ENCODE data around the gene SYK. TPM values are rescaled to one million over a fixed set of nuclear protein-coding genes. Genes with fewer than 3 reads are reported as not detected.
"Not testable (repeated sequence)": the region's sequence is repeated elsewhere in the genome, so short reads cannot be mapped to it uniquely, and the experiment has no call there.

The SYK gene
- total RNA-seq, 4 donors from 2014 or later: 7.0 to 16.6 (median 8.7) TPM

- intact Hi-C loops (cut with DNase I): no loop called here
- Histone ChIP-seq H3K27me3 (no peaks in the 10 kb centered on the region), H3K27ac (replicated peaks in 1 of 4) (no peak overlapping the region), H3K36me3 (no peaks in the 10 kb centered on the region), H3K4me1 (peaks cover 0 to 7% (median 2%) of the 10 kb centered on the region in 4 donors), H3K4me3 (no peak overlapping the region), H3K9me3 (no peaks in the 10 kb centered on the region)
- no peak for DNase-seq (ENCODE audit: extremely low spot score)
- 96% methylated on average over 2 of the region's 2 CpGs for WGBS
- no peak for TF ChIP-seq POLR2AphosphoS5 (IDR thresholded peaks at IDR 0.05)
- TF ChIP-seq CTCF (IDR thresholded peaks at IDR 0.05): no peak
These were observed 15.1 kb downstream of the SYK start for GRCh38 chr9:90816690-90817089.

- 73% methylated on average over 6 of the region's 6 CpGs for WGBS
- H3K9me3 ChIP-seq: peaks cover 0 to 3% (median 0%) of the 10 kb centered on the region in 4 donors
- peaks cover 0 to 7% (median 2%) of the 10 kb centered on the region in 4 donors for H3K4me1 ChIP-seq
- no peaks in the 10 kb centered on the region for H3K27me3 ChIP-seq
- no peaks in the 10 kb centered on the region for H3K36me3 ChIP-seq
- no peak for TF ChIP-seq POLR2A (IDR thresholded peaks at IDR 0.05; ENCODE audit: low read depth)
- no peak for TF ChIP-seq CTCF (IDR thresholded peaks at IDR 0.05)
- no peak for TF ChIP-seq POLR2AphosphoS5 (IDR thresholded peaks at IDR 0.05)
- TF ChIP-seq EP300 (IDR thresholded peaks at IDR 0.05): no peak
- intact Hi-C loops (cut with DNase I): no loop called here
- H3K4me3 ChIP-seq: no peak overlapping the region
- peak; percentile 31 for DNase-seq (ENCODE audit: extremely low spot score)
- no peak overlapping the region for H3K27ac ChIP-seq (replicated peaks in 1 of 4)
These were observed 16.7 kb downstream of the SYK start for GRCh38 chr9:90818279-90818678.

- H3K27me3 ChIP-seq; H3K9me3 ChIP-seq; H3K27ac ChIP-seq (replicated peaks in 1 of 4); H3K36me3 ChIP-seq; intact Hi-C loops (cut with DNase I); H3K4me3 ChIP-seq; H3K4me1 ChIP-seq: not testable (repeated sequence)
- DNase-seq (ENCODE audit: extremely low spot score): peak; percentile 37
- 65% methylated on average over 4 of the region's 4 CpGs for WGBS
These were observed 18.8 kb downstream of the SYK start for GRCh38 chr9:90820406-90820805.

GRCh38 chr9:90821236-90821635, 19.6 kb downstream of the SYK start:
- DNase-seq (ENCODE audit: extremely low spot score); H3K36me3 ChIP-seq; H3K4me1 ChIP-seq; H3K27ac ChIP-seq (replicated peaks in 1 of 4); intact Hi-C loops (cut with DNase I); H3K27me3 ChIP-seq; H3K4me3 ChIP-seq; H3K9me3 ChIP-seq: not testable (repeated sequence)
- 69% methylated on average over 1 of the region's 1 CpG for WGBS

GRCh38 chr9:90821697-90822096, 20.1 kb downstream of the SYK start:
- intact Hi-C loops (cut with DNase I): no loop called here
- no peaks in the 10 kb centered on the region for H3K27me3 ChIP-seq
- H3K4me1 ChIP-seq: no peaks in the 10 kb centered on the region
- no peak overlapping the region for H3K27ac ChIP-seq (replicated peaks in 1 of 4)
- 84% methylated on average over 5 of the region's 5 CpGs for WGBS
- TF ChIP-seq CTCF (IDR thresholded peaks at IDR 0.05): no peak
- no peak for TF ChIP-seq POLR2AphosphoS5 (IDR thresholded peaks at IDR 0.05)
- no peak for TF ChIP-seq POLR2A (IDR thresholded peaks at IDR 0.05; ENCODE audit: low read depth)
- TF ChIP-seq EP300 (IDR thresholded peaks at IDR 0.05): no peak
- no peaks in the 10 kb centered on the region for H3K36me3 ChIP-seq
- H3K9me3 ChIP-seq: peaks cover 0 to 3% (median 0%) of the 10 kb centered on the region in 4 donors
- no peak for DNase-seq (ENCODE audit: extremely low spot score)
- H3K4me3 ChIP-seq: no peak overlapping the region

GRCh38 chr9:90822866-90823265, 21.2 kb downstream of the SYK start:
- Histone ChIP-seq H3K27me3 (no peaks in the 10 kb centered on the region), H3K4me1 (no peaks in the 10 kb centered on the region), H3K9me3 (peaks cover 0 to 3% (median 0%) of the 10 kb centered on the region in 4 donors), H3K36me3 (no peaks in the 10 kb centered on the region), H3K4me3 (no peak overlapping the region), H3K27ac (replicated peaks in 1 of 4) (no peak overlapping the region)
- no peak for TF ChIP-seq EP300 (IDR thresholded peaks at IDR 0.05)
- no peak for TF ChIP-seq CTCF (IDR thresholded peaks at IDR 0.05)
- no peak for TF ChIP-seq POLR2AphosphoS5 (IDR thresholded peaks at IDR 0.05)
- no peak for TF ChIP-seq POLR2A (IDR thresholded peaks at IDR 0.05; ENCODE audit: low read depth)
- 90% methylated on average over 2 of the region's 2 CpGs for WGBS
- intact Hi-C loops (cut with DNase I): no loop called here
- no peak for DNase-seq (ENCODE audit: extremely low spot score)
